Small intestine (tissue), 7 donors: ENCODE measurements around the gene VIL1. TPM values are rescaled to one million over a fixed set of nuclear protein-coding genes. Genes with fewer than 3 reads are reported as not detected.
A peak's percentile ranks its signal among the peaks of the same experiment; 100 is the strongest.

Experiments used
- DNase-seq, 2 donors: peaks; one replicate each; pipeline versions ENCODE4 v3.0.0 to v3.0.0-alpha.2; 2013
- FAIRE-seq: peaks from 2 replicates; lab custom pipeline; 2012; peaks lifted over from hg19 to GRCh38; lab: Jason Lieb, UNC
- H3K27ac ChIP-seq, 3 donors: one replicate each; pipeline ENCODE4 v1.5.1; 2013; ENCODE audit warnings: low read length in 2 of 3, mild to moderate bottlenecking in 2 of 3, control low read depth in 1 of 3, inconsistent platforms in 1 of 3, low read depth in 1 of 3, moderate library complexity in 1 of 3
- H3K27me3 ChIP-seq, 3 donors: one replicate each; pipeline ENCODE4 v1.6.1; 2013; ENCODE audit warnings: low read length in 3 of 3, inconsistent platforms in 1 of 3; ENCODE audit not compliant: control insufficient read depth in 3 of 3, insufficient read depth in 3 of 3
- H3K36me3 ChIP-seq, 3 donors: one replicate each; pipeline ENCODE4 v1.6.1; 2013; ENCODE audit warnings: low read length in 3 of 3, inconsistent platforms in 1 of 3, low read depth in 1 of 3, mild to moderate bottlenecking in 1 of 3, moderate library complexity in 1 of 3; ENCODE audit not compliant: control insufficient read depth in 3 of 3, insufficient read depth in 2 of 3
- H3K4me1 ChIP-seq, 3 donors: one replicate each; pipeline ENCODE4 v1.6.1; 2013; ENCODE audit warnings: low read length in 2 of 3, inconsistent platforms in 1 of 3, low read depth in 1 of 3, mild to moderate bottlenecking in 1 of 3, moderate library complexity in 1 of 3; ENCODE audit not compliant: control insufficient read depth in 3 of 3, insufficient read depth in 2 of 3
- H3K4me3 ChIP-seq, 3 donors: one replicate each; pipeline ENCODE4 v1.5.1; 2013; ENCODE audit warnings: low read length in 3 of 3, control low read depth in 1 of 3, inconsistent platforms in 1 of 3, low read depth in 1 of 3, mild to moderate bottlenecking in 1 of 3, moderate library complexity in 1 of 3
- H3K9me3 ChIP-seq, 2 donors: one replicate each; pipeline ENCODE4 v1.6.1; 2013; ENCODE audit warnings: low read depth in 1 of 2, low read length in 1 of 2; ENCODE audit not compliant: control insufficient read depth in 2 of 2, insufficient read depth in 1 of 2
- WGBS, 3 donors: extraction: QIAGEN DNeasy Blood & Tissue Kit; methylation state at CpG; one replicate each; pipeline ENCODE4 v1.1.7; 2013; 5-methylcytosine and 5-hydroxymethylcytosine counted together
- polyA plus RNA-seq, 4 donors: library from polyadenylated mRNA; stranded (reverse) in 3 of 4; unstranded in 1 of 4; fragments of 200-250 nt in 3 of 4; fragments of 120-200 nt in 1 of 4; gene quantifications; one replicate each; pipeline versions ENCODE4 v1.2.1 to v1.2.3, GENCODE V29; 2013
- donor health status: healthy with polysubstance abuse.
- donor health status: control.
- donor health status: control.
- donor health status: Bipolar disorder and iron deficiency.
- donor health status: healthy.

VIL1 gene
- polyA plus RNA-seq, 4 donors = 247 to 678 (median 313) TPM

GRCh38 chr2:218422403-218423086, 3.6 kb downstream of the VIL1 start:
- WGBS, 3 donors = 38 to 72% (median 52%) methylated on average over 9 of the region's 9 CpGs
- H3K27ac ChIP-seq = peak overlapping the region; percentile 75 to 94 (median 93)
- H3K4me3 ChIP-seq = peak overlapping the region in 2 of 3 donors; percentile 7 to 12
- peaks cover 0 to 27% (median 4%) of the 10 kb centered on the region in 3 donors for H3K4me1 ChIP-seq
- H3K27me3 ChIP-seq = no peaks in the 10 kb centered on the region
- H3K36me3 ChIP-seq = peaks cover 2 to 68% (median 5%) of the 10 kb centered on the region in 3 donors
- FAIRE-seq (no peak), DNase-seq (peak; percentile 65 to 94)
- no peaks in the 10 kb centered on the region for H3K9me3 ChIP-seq

GRCh38 chr2:218423584-218423983, 4.7 kb downstream of the VIL1 start:
- Histone ChIP-seq H3K4me1 (peaks cover 0 to 17% (median 0%) of the 10 kb centered on the region in 3 donors), H3K27me3 (no peaks in the 10 kb centered on the region), H3K9me3 (no peaks in the 10 kb centered on the region), H3K27ac (no peak overlapping the region), H3K36me3 (peaks cover 2 to 78% (median 8%) of the 10 kb centered on the region in 3 donors), H3K4me3 (peak overlapping the region in 1 of 3 donors; percentile 2)
- 80 to 85% (median 81%) methylated on average over 7 to 9 of the region's 9 CpGs for WGBS, 3 donors
- FAIRE-seq (no peak), DNase-seq (no peak)

GRCh38 chr2:218425531-218425930, 6.6 kb downstream of the VIL1 start:
- WGBS, 3 donors = 85 to 93% (median 87%) methylated on average over 10 of the region's 10 CpGs
- Histone ChIP-seq H3K4me1 (peaks cover 0 to 17% (median 0%) of the 10 kb centered on the region in 3 donors), H3K27me3 (no peaks in the 10 kb centered on the region), H3K4me3 (no peak overlapping the region), H3K27ac (no peak overlapping the region), H3K36me3 (peaks cover 2 to 90% (median 13%) of the 10 kb centered on the region in 3 donors), H3K9me3 (no peaks in the 10 kb centered on the region)
- FAIRE-seq (no peak), DNase-seq (no peak)

- Histone ChIP-seq H3K4me3 (no peak overlapping the region), H3K36me3 (peaks cover 2 to 96% (median 22%) of the 10 kb centered on the region in 3 donors), H3K4me1 (peaks cover 0 to 5% (median 0%) of the 10 kb centered on the region in 3 donors), H3K9me3 (no peaks in the 10 kb centered on the region), H3K27me3 (no peaks in the 10 kb centered on the region), H3K27ac (no peak overlapping the region)
- DNase-seq (no peak), FAIRE-seq (no peak)
- 72 to 76% (median 74%) methylated on average over 11 of the region's 11 CpGs for WGBS, 3 donors
Measured at GRCh38 chr2:218427741-218428140, 8.8 kb downstream of the VIL1 start.

- H3K4me3 ChIP-seq = no peak overlapping the region
- FAIRE-seq = no peak
- H3K36me3 ChIP-seq = peaks cover 2 to 96% (median 19%) of the 10 kb centered on the region in 3 donors
- H3K27me3 ChIP-seq = no peaks in the 10 kb centered on the region
- H3K4me1 ChIP-seq = no peaks in the 10 kb centered on the region
- 91 to 95% (median 92%) methylated on average over 24 of the region's 24 CpGs for WGBS, 3 donors
- DNase-seq = no peak
- no peak overlapping the region for H3K27ac ChIP-seq
- H3K9me3 ChIP-seq = no peaks in the 10 kb centered on the region
Measured at GRCh38 chr2:218428846-218429558, 10.1 kb downstream of the VIL1 start.

- Histone ChIP-seq H3K36me3 (peaks cover 2 to 98% (median 24%) of the 10 kb centered on the region in 3 donors), H3K4me3 (no peak overlapping the region), H3K9me3 (no peaks in the 10 kb centered on the region), H3K4me1 (no peaks in the 10 kb centered on the region), H3K27ac (no peak overlapping the region), H3K27me3 (no peaks in the 10 kb centered on the region)
- DNase-seq (no peak), FAIRE-seq (no peak)
- WGBS, 3 donors = 68 to 78% (median 74%) methylated on average over 8 to 9 of the region's 9 CpGs
Measured at GRCh38 chr2:218429911-218430692, 11.2 kb downstream of the VIL1 start.

GRCh38 chr2:218430721-218431120, 11.8 kb downstream of the VIL1 start:
- peaks cover 0 to 98% (median 24%) of the 10 kb centered on the region in 3 donors for H3K36me3 ChIP-seq
- H3K27me3 ChIP-seq = no peaks in the 10 kb centered on the region
- no peaks in the 10 kb centered on the region for H3K4me1 ChIP-seq
- H3K4me3 ChIP-seq = no peak overlapping the region
- FAIRE-seq (no peak), DNase-seq (no peak)
- H3K9me3 ChIP-seq = no peaks in the 10 kb centered on the region
- H3K27ac ChIP-seq = no peak overlapping the region
- WGBS, 3 donors = 88 to 95% (median 89%) methylated on average over 11 of the region's 11 CpGs

GRCh38 chr2:218431878-218432277, 13.0 kb downstream of the VIL1 start:
- Histone ChIP-seq H3K9me3 (no peaks in the 10 kb centered on the region), H3K4me1 (no peaks in the 10 kb centered on the region), H3K27me3 (no peaks in the 10 kb centered on the region), H3K27ac (no peak overlapping the region), H3K36me3 (peaks cover 0 to 99% (median 32%) of the 10 kb centered on the region in 3 donors), H3K4me3 (no peak overlapping the region)
- FAIRE-seq (no peak), DNase-seq (no peak)
- 82 to 90% (median 89%) methylated on average over 10 of the region's 10 CpGs for WGBS, 3 donors
